NCI-H2029 treated with DMSO at 0.1 percent for 48 hours (cell line): ENCODE data around the gene EPHA2.

Experiments
- DNase-seq: peaks from one replicate; lab custom pipeline; 2025; lab: John Stamatoyannopoulos, UW

EPHA2 gene

DNA sequence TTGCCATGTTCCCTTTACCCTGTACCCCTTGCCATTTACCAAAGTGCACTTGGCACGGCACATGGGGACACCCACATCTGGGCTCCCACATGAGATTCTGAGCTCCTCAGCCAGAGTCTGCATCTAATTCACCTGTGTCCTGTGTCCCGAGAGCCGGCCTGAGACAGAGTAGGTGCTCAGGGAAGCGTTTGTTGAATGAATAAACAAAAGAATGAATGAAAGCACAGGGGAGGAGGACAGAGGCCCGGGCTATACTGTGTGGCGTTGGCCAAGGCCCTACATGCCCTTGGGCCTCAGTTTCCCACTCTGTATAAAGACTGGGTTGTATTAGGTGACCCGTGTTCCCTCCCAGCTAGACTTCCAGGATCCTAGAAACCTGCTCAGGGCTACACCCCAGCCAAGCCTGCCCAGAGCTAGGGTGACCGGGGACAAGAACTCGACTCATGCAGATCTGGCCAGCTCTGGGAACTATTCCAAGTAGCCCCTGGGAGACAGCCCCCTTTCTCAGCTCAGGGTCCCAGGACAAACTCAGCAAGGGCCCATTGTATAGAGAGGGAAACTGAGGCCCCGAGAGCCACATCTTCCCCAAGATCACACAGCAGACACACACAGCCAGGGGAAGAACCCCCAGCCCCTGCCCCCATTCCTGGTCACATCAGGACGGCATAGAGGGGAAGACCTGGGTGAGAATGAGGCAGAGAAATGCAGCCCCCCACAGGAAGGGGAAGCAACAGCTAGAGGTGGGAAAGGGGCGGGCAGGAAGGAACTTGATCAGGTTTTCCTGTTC lies 6.0 kb downstream of the EPHA2 start:
- no peak for DNase-seq

- DNase-seq = no peak
Measured at GRCh38 chr1:16149146-16149545, 6.7 kb downstream of the EPHA2 start.

DNA sequence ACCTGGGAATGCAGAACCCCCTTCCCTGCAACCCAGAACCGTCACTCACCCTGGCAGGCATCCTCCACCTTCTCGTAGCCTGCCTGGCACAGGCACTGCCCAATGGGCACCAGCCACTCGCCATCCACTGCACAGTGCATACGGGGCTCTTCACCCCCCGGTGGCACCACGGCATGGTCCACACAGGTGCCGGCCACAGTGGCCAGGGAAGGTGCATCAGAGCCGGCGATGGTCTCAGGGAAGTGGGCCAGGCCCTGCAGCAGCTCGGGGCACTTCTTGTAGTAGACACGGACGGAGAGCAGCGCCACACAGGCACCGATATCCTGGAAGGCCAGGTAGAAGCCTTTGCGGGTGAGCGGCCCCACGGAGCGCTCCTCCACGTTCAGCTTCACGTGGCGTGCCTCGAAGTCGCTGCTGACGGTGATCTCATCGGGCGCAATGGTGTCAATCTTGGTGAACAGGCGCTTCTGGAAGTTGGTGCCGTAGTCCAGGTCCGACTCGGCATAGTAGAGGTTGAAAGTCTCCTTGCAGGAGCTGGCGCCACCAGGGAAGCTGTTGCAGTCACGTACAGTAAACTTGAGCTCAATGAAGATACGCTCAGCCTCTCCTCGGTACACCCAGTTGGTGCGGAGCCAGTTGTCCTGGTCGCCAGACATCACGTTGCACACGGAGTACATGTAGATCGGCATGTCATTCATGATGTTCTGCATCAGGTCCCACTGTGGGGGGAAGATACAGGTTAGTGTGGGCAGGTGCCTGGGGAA lies 7.4 kb downstream of the EPHA2 start:
- no peak for DNase-seq

DNA sequence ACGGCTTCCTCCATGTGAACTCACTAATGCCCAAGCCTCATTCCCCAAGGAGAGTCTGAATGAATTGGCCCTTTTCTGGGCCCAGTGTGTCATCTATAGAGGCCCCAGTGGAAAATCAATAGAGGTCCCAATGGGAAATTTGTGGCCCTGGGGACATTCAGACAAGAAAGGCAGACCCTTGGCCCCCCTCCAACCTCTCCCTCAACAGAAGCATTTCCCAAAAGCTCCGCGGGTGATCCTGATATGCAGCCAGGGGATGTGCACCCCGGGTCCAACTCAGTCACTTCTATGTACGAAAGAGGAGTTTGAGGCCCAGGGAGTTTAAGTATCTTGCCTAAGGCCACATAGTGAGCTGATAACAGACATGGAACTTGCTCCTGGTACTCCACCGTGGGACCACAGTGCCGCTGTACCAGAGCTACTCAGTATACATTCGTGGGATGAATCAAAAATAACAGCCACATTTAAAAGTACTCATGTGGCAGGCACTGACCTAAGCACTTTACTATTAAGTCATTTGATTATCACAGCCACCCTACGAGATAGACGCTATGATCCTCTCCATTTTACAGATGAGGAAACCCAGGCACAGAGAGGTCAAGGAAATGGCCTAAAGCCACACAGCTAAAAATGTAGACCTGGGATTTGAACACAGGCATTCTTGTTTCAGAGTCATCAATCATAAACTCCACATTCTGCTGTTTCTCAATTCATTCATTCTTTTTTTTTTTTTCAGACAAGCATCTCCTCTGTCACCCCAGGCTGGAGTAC lies 8.5 kb downstream of the EPHA2 start:
- DNase-seq = no peak

DNA sequence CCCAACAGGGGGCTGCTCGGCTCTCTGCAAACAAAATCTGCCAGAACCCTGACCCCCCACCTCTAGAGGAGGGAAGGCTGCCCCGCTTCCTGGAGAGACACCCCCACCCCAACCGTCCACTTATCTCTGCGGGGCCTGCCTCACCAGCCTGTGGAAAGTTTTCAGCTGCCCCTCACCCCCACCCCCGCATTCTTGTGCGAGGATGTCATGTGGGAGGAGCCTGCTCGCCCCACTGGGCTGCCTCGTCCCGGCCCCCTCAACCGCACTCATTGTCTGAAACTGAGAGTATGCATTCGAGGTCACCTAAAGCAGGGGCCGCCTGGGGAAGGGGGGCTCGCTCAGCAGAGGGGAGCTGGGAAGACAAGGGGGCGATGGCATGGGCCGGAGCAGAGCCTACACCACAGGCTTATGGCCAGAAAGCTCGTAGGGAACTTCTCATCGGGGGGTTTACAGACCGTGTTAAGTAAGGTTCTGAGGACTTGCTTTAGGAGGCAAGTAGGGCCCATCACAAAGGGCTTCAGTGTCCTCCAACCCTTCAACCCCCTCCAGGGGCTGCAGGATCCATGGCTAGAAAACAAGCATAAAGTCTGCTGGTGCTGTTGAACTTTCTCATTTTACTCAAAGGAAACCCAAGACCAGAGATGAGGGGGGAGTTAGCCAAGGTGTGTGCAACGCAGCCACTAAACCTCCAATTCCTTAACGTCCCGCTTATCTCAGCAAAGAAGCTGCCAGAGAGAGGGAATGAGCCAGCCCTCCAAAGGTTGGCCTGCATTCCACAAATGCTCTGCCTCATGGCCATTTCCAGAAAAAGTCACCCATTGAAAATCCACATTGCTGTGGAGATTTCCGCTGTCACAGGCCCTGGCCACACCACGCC lies 9.4 kb downstream of the EPHA2 start:
- no peak for DNase-seq

DNA sequence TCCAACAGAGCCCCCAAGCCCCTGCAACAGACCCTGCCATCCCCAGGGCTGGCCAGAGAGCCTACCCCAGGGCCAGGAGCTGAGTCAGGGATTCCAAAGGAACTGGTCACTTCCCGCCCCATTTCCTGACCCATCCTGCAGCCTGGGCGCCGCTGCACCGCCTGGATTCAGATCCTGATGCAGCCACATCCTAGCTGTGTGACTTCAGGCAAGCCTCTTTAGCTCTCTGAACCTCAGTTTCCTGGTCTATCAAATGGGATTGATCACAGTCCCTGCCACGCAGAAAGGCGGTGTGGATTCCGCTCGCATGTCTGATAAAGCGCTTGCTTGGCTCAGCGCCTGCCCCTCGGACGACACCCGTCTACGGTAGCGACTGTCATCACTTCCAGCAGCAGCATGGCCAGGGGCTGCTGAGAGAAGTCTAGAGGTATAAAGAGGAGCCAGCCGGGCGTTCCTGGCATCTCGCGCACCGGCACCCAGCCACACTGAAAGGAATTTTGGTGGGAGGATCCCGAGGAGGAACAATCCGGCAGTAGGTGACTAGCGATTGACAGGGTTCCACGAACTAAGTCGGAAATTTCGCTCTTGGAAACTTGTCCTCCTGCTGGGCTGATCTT lies 10.1 kb downstream of the EPHA2 start:
- no peak for DNase-seq

DNA sequence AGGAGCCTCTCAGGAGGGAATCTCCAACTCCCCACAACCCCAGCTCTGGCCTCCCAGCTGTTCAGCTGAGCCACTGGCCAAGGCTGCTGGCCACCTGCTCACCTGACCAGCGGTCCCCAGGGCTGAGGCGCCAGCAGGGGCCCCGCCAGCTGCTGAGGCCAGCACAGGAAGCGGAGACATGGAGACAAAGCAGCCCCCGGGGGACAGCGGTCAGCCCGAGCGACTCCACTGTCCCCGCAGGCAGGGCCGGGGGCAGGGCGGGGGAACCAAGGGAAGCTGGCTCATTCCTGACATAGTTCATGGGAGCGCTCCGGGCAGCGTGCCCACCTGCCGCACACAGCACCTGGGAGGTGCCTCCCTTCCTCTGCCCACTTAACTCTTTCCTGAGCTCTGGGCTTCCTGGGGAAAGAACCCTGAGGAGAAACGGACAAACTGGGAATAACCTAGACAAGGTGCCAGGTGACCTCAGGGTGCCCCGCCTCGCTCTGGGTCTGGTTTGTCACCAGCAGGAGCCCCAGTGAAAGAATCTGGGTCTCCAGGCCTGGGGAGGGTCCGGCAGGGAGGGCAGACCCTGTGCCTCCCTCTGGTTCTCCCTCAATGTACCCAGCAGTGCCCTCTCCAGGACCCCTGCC lies 10.7 kb downstream of the EPHA2 start:
- no peak for DNase-seq

- DNase-seq = no peak
Measured at GRCh38 chr1:16144325-16145029, 11.4 kb downstream of the EPHA2 start.

DNA sequence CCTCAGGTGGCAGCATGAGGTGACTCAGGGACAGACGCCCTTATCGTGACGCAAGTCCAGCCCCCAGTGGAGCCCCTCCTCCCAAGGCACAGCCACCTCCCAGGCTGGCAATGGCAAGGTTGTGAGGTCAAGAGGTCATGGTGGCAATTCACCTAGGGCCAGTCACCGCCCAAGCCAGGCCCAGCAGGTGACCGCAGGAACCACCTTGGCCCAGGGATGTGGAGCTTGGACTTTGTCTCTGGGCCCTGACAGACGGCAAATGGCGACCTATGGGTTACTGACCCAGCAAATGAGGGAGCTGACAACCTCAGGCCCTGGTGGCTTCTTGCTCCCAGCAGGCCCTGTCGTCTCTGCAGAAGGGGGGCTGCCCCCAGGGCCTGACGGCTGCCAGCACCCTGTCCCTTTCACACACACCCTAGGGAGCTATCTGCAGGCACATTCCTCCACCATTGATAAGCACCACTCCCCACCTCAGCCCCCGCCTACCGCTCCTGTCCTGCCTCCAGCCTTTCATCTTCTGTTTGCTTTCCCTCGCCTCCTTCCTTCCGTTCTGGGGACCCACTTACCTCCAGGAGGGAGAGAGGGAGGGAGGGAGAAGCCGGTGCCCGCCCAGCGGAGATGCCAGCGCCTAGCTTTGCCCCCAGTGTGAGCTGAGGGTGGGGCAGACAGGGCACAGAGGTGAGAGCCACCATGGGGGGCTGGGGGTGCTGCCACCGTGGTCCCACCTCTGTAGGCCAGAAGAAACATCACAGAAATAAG lies 12.1 kb downstream of the EPHA2 start:
- no peak for DNase-seq

DNA sequence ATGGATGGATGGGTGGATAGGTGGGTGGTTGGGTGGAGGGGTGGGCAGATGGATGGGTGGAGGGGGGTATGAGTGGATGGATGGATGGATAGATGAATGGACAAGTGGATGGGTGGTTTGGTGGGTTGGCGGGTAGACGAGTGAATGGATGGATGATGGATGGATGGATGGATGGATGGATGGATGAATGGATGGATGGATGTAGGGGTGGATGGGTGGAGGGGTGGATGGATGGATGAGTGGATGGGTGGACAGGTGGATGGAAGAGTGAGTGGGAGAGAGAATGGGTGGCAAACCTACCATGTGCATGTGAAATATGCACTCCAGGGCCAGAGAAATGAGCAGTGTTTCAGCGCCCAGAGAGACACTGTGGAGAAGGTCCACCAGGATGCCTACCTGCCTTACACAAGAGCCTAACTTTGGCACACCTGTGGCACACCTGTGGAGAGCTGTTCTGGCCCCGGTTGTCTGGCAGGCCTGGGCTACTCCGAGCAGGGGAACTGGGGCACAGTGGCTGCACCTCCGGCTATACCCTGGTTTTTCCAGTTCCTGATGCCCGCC lies 12.8 kb downstream of the EPHA2 start:
- no peak for DNase-seq

- no peak for DNase-seq
Measured at GRCh38 chr1:16142383-16142995, 13.4 kb downstream of the EPHA2 start.

GRCh38 chr1:16141573-16142336 lies 14.1 kb downstream of the EPHA2 start:
- no peak for DNase-seq

GRCh38 chr1:16140068-16140596 lies 15.7 kb downstream of the EPHA2 start:
- no peak for DNase-seq

- no peak for DNase-seq
Measured at GRCh38 chr1:16139473-16139962, 16.4 kb downstream of the EPHA2 start.

- DNase-seq = no peak
Measured at GRCh38 chr1:16138772-16139221, 17.1 kb downstream of the EPHA2 start.

DNA sequence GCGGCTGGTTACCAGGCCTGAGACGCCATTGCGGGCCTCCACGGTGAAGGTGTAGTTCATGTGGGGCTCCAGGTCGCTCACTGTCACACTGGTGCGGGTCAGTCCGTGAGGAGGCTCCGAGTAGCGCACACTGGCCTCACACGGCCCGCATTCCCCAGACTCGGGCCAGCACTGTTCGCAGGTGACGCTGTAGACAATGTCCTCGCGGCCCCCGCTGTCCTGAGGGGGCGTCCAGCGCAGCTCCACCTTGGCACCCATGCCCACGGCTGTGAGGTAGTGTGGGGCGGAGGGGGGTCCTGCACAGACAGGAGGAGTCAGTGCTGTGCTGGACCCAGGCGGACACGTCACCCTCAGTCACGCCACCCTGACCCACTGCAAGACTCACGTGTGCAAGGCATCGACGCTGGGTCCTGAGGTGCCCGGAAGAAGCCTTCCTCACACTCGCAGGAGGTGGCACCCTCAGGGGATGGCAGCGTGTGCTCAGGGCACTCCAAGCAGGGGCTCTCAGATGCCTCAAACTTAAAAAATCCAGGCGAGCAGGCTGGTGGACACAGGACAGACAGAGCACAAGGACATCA lies 17.9 kb downstream of the EPHA2 start:
- DNase-seq = no peak

DNA sequence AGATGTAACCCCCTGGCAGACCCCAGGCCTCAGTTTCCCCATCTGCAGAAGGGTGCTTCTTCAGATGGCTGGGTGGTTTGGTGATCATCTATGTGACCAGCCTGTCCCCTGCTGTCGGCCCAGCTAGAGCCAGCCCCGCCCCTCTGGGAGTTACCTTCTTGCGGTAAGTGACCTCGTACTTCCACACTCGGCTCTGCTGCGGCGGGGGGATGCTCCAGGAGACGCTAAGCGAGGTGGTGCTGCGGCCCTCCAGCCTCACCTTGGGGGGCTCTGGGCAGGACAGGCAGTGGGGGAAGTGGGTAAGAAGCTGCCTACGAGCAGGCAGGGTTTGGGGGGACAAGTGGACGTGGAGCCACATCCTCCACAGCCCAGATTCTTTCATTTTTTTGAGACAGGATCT lies 20.4 kb downstream of the EPHA2 start:
- no peak for DNase-seq
